CD4-positive, alpha-beta memory T cell (primary cell): Measurements from ENCODE around the gene CTRB2. TPM values are rescaled to one million over a fixed set of nuclear protein-coding genes. Genes with fewer than 3 reads are reported as not detected.
"Not testable (repeated sequence)": the region's sequence is repeated elsewhere in the genome, so short reads cannot be mapped to it uniquely, and the experiment has no call there.

Experiments used
- CTCF ChIA-PET: fragments of 350-600 bp; sonication (Branson Sonifier 250); formaldehyde crosslinking; loops from one replicate; lab custom pipeline; 2021; ENCODE audit warnings: inconsistent platforms; ENCODE audit not compliant: partially characterized antibody; lab: Charles Lee
- POLR2A ChIA-PET: fragments of 350-600 bp; sonication (Branson Sonifier 250); formaldehyde crosslinking; loops from one replicate; lab custom pipeline; 2021; ENCODE audit not compliant: partially characterized antibody; lab: Charles Lee
- DNase-seq, 5 donors: peaks; one replicate each; pipeline versions ENCODE4 v3.0.0 to v3.0.0-alpha.2; 2020 to 2022; ENCODE audit warnings: mixed read lengths in 1 of 5
- H3K27ac ChIP-seq: one replicate; pipeline ENCODE4 v1.7.0; 2013; ENCODE audit warnings: low read depth, low read length
- H3K27me3 ChIP-seq: 2 replicates; pipeline ENCODE4 v1.7.0; 2013; ENCODE audit warnings: mild to moderate bottlenecking, low read length, moderate library complexity; ENCODE audit not compliant: insufficient read depth
- H3K36me3 ChIP-seq: 2 replicates; pipeline ENCODE4 v1.7.0; 2013; ENCODE audit warnings: mild to moderate bottlenecking, low read length, moderate library complexity; ENCODE audit not compliant: insufficient read depth
- H3K4me1 ChIP-seq: 2 replicates; pipeline ENCODE4 v1.7.0; 2013; ENCODE audit warnings: mild to moderate bottlenecking, low read length, moderate library complexity; ENCODE audit not compliant: insufficient read depth
- H3K4me3 ChIP-seq, 2 donors: one replicate each; pipeline ENCODE4 v1.7.0; 2013; ENCODE audit warnings: low read length in 2 of 2, mild to moderate bottlenecking in 1 of 2
- H3K9me3 ChIP-seq, 2 donors: one replicate each; pipeline ENCODE4 v1.7.0; 2013; ENCODE audit warnings: low read length in 2 of 2, control low read depth in 1 of 2; ENCODE audit not compliant: control insufficient read depth in 1 of 2
- H3K27ac Mint-ChIP-seq, 7 donors: one replicate each; pipeline ENCODE4 v1.8.0; 2020 to 2021; ENCODE audit warnings: mixed read lengths in 7 of 7, mild to moderate bottlenecking in 6 of 7, inconsistent platforms in 3 of 7, moderate library complexity in 3 of 7
- H3K27me3 Mint-ChIP-seq, 2 donors: one replicate each; pipeline ENCODE4 v1.8.0; 2020 to 2021; ENCODE audit warnings: mixed read lengths in 2 of 2
- H3K36me3 Mint-ChIP-seq, 2 donors: one replicate each; pipeline ENCODE4 v1.8.0; 2020 to 2021; ENCODE audit warnings: mixed read lengths in 2 of 2, inconsistent platforms in 1 of 2, mild to moderate bottlenecking in 1 of 2
- H3K4me1 Mint-ChIP-seq, 4 donors: one replicate each; pipeline ENCODE4 v1.8.0; 2020 to 2021; ENCODE audit warnings: mixed read lengths in 4 of 4, mild to moderate bottlenecking in 1 of 4
- H3K4me3 Mint-ChIP-seq, 8 donors: one replicate each; pipeline ENCODE4 v1.8.0; 2020 to 2021; ENCODE audit warnings: mixed read lengths in 8 of 8, mild to moderate bottlenecking in 7 of 8, moderate library complexity in 6 of 8, inconsistent platforms in 3 of 8
- H3K9me3 Mint-ChIP-seq, 8 donors: one replicate each; pipeline ENCODE4 v1.8.0; 2020 to 2021; ENCODE audit warnings: mixed read lengths in 8 of 8, mild to moderate bottlenecking in 5 of 8, inconsistent platforms in 3 of 8, moderate library complexity in 1 of 8
- intact Hi-C: fragments of 100-400 bp; cut with micrococcal nuclease; formaldehyde crosslinking; loops from one replicate; pipeline ENCODE4 v1.15.1; 2023
- polyA plus RNA-seq, 2 donors: library from polyadenylated mRNA; unstranded; fragments of 300-500 nt; fragmentation: Illumina TruSeq; gene quantifications; one replicate each; pipeline ENCODE4 v1.2.3, GENCODE V29; 2021
- total RNA-seq, 2 experiments: library from RNA; stranded (reverse); gene quantifications; one replicate each; pipeline ENCODE4 v1.2.3, GENCODE V29; 2021

CTRB2 gene
- total and polyA plus RNA-seq, 4 experiments from 2014 or later, result not detected

DNA sequence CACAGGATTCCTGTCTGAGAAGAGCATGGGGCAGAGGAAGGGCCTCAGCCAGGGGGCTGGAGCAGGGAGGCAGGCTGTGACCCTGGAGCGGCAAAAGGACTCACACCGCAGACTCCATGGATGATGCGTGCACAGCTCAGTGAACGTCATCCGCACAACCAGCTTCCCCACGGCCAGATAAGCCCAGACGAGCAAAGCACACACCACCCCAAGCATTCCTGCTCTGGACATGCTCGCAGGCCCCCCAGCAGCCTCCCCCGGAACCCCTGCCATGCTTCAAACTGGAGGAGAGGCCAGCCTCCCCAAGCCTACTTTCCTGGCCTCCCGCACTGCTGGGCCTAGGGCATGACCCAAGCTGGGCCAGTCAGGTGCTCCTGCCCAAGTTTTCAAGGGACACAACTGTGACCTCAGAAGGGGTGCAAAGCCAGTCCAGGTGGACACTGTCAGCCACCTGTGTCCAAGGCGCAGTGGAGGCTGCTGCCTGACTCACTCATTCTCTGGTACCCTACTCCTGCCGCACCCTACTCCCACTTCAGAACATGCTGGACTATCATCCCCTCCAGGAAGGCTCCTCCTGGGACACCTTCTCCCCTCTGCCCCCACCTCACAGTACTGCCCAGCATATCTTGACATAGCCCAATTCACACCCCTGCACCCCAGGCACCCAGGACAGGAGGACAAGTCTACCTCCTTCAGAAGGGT is 39.7 kb upstream of the CTRB2 start:
- no peaks in the 10 kb centered on the region for H3K36me3 ChIP-seq
- peak overlapping the region in 1 of 7 donors; percentile 62 for H3K27ac Mint-ChIP-seq
- H3K27ac ChIP-seq, result no peak overlapping the region
- peaks cover under 1 to 10% (median 3%) of the 10 kb centered on the region in 4 donors for H3K4me1 Mint-ChIP-seq
- no peak overlapping the region for H3K4me3 ChIP-seq
- H3K27me3 Mint-ChIP-seq, result peaks cover 5 to 6% of the 10 kb centered on the region in 2 donors
- H3K9me3 ChIP-seq, result no peaks in the 10 kb centered on the region
- H3K36me3 Mint-ChIP-seq, result no peaks in the 10 kb centered on the region
- H3K9me3 Mint-ChIP-seq, result no peaks in the 10 kb centered on the region
- CTCF ChIA-PET, result no interaction called here
- H3K4me1 ChIP-seq, result peaks cover 7% of the 10 kb centered on the region
- H3K4me3 Mint-ChIP-seq, result no peak overlapping the region
- intact Hi-C loops, result no loop called here
- peaks cover 12% of the 10 kb centered on the region for H3K27me3 ChIP-seq
- POLR2A ChIA-PET, result no interaction called here
- DNase-seq, result peak in 1 of 5 donors; percentile 25

DNA sequence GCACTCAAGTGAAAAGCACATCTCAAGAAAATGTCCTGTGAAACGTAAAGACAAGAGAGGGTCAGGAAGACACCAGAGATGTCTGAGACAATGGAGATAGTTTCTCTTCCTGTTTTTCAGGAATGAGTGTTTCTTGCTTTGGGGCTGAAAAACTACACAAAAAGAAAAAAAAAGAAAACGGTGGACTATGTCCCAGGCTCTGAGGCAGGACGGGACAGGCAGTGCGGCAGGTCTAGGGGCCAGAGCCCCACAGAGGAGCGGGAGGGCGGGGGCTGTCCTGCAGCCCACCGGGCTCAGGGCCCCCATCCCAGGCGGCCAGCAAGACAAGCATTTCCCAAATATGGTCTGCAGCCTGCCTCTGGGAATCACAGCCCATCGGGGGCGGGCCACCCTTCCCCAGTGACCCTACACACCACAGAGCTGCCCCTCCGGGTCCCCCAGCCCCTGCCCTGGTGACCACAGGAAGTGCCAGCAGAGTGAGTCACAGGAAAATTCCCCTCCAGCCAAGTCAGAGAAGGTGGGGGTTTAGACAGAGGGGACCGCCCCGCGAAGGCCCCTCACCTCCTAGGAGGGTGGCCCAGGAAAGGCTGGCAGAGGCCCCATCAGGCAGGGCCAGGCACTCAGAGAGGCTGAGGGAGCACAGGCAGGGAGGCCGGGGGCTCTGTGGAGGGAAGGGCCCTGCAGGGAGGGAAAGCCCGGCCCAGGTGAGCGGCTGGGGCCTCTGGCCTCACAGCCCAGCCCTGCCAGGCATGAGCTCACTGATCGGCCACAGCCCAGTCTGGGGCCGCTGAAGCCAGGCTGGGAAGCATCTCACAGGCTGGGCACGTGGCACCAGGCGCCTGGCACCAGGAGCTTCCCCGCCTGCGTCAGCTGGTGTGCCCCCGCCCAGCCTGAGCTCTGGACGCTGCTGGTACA is 38.1 kb upstream of the CTRB2 start:
- CTCF ChIA-PET, result interaction anchor here (1.0 kb wide), 1 partner anchor 11 kb away, joined by 3 read pairs; no protein-coding TSS in a partner anchor
- Histone ChIP-seq H3K27me3 (peaks cover 6% of the 10 kb centered on the region), H3K27ac (no peak overlapping the region), H3K9me3 (no peaks in the 10 kb centered on the region), H3K4me3 (no peak overlapping the region), H3K36me3 (no peaks in the 10 kb centered on the region), H3K4me1 (no peaks in the 10 kb centered on the region)
- Mint-ChIP-seq H3K27ac (peak overlapping the region in 1 of 7 donors; percentile 64), H3K4me1 (peaks cover 0 to 5% (median 2%) of the 10 kb centered on the region in 4 donors), H3K4me3 (no peak overlapping the region), H3K27me3 (peaks cover 5% of the 10 kb centered on the region in 2 donors), H3K9me3 (no peaks in the 10 kb centered on the region), H3K36me3 (no peaks in the 10 kb centered on the region)
- POLR2A ChIA-PET, result no interaction called here
- peak in 1 of 5 donors; percentile 25 for DNase-seq
- intact Hi-C loops, result no loop called here

DNA sequence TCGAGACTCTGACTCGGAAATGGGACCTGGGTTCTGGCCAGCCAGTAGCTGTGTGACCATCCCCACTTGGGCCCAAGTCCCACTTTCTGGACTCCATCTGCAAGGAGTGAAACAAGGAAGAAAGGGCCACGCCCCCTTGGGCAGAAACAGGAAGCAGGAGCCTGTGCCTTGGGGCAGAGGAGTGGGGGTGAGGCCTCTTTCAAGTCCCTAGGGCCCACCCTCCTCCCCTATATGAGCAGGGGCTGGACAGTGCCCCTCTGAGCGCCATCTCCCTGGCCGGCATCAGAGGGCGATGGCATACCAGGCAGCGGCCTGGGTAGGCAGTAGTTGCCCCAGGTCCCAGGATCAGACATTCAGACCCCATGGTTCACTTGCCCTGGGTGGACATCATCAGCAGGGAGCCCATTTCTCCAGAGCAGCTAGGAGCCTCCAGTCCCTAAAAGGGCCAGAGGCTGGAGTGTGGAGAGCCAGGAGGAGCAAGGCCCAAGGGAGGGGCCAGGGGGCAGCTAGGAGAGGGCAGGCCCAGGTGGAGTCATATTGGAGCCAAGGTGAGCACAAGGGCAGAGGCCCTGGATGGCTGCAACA is 37.4 kb upstream of the CTRB2 start:
- Histone ChIP-seq H3K27ac (no peak overlapping the region), H3K27me3 (no peaks in the 10 kb centered on the region), H3K4me1 (no peaks in the 10 kb centered on the region), H3K9me3 (no peaks in the 10 kb centered on the region), H3K4me3 (no peak overlapping the region), H3K36me3 (no peaks in the 10 kb centered on the region)
- POLR2A ChIA-PET, result no interaction called here
- Mint-ChIP-seq H3K9me3 (no peaks in the 10 kb centered on the region), H3K27ac (no peak overlapping the region), H3K4me1 (peaks cover 0 to 5% (median under 1%) of the 10 kb centered on the region in 4 donors), H3K36me3 (no peaks in the 10 kb centered on the region), H3K27me3 (peaks cover 2 to 3% of the 10 kb centered on the region in 2 donors), H3K4me3 (no peak overlapping the region)
- CTCF ChIA-PET, result interaction anchor here (1.0 kb wide), 1 partner anchor 11 kb away, joined by 3 read pairs; no protein-coding TSS in a partner anchor
- DNase-seq, result peak in 1 of 5 donors; percentile 31
- intact Hi-C loops, result no loop called here

DNA sequence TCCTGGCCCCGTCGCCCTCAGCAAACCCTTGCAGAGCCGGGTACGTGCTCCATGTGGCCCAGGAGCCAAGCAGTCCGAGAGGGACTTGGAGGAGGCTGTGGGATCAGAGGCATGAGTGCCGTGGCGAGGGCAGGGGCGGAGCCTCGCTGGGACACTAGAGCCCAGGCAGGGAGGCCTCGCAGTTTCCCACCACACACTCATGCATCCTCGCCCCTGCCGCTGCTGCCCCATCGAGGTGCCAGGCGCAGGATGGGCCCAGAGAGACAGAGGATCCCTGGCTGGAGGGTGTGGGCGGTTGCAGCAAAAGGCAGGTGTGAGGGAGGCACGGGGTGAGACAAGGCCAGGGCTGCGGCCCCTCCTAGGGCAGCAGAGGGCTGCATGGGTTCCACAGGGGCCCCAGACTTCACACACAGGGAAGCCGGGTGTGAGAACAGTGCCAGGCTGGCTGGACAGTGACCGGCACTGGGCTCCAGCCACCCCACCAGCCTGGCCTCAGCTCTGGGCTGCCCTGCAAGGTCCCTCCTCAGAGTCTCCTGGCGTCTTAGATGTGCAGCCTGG is 36.8 kb upstream of the CTRB2 start:
- no peaks in the 10 kb centered on the region for H3K27me3 ChIP-seq
- no peaks in the 10 kb centered on the region for H3K4me1 ChIP-seq
- H3K9me3 ChIP-seq, result no peaks in the 10 kb centered on the region
- no peak overlapping the region for H3K4me3 ChIP-seq
- Mint-ChIP-seq H3K27me3 (peaks cover 2 to 3% of the 10 kb centered on the region in 2 donors), H3K9me3 (no peaks in the 10 kb centered on the region), H3K36me3 (no peaks in the 10 kb centered on the region), H3K27ac (peak overlapping the region in 1 of 7 donors; percentile 65), H3K4me1 (peaks cover 0 to 5% (median under 1%) of the 10 kb centered on the region in 4 donors), H3K4me3 (no peak overlapping the region)
- H3K36me3 ChIP-seq, result no peaks in the 10 kb centered on the region
- peak in 1 of 5 donors; percentile 11 for DNase-seq
- intact Hi-C loops, result no loop called here
- no peak overlapping the region for H3K27ac ChIP-seq
- POLR2A ChIA-PET, result no interaction called here
- CTCF ChIA-PET, result interaction anchor here (1.0 kb wide), 1 partner anchor 10 kb away, joined by 3 read pairs; no protein-coding TSS in a partner anchor

DNA sequence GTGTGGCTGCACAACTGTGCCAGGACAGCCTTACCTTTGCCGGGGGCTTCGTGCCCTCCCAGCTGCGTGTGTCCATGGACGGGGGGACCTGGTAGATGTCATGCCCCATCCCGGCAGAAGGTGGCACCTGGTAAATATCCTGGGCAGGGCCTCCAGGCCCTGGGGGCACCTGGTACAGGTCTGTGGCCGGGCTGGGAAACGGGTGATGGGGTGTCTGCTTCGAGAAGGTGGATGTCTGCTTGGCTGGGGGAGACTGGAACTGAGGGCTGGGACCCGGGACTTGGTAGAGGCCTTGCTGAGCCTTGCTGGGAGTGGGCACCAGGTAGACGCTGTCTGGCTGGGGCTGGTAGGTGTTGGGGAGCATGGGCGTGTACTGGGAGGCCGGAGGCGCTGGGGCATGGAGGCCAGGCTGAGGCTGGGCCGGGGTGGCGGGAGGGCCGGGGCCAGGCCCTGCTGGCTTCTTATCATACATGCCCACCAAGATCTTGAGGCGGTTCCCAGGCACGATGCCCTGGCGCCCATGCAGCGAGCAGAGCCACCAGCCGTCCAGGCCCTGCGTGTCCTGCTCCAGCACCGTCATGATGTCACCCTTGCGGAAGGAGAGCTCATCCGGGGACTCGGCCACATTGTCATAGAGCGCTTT is 35.6 kb upstream of the CTRB2 start:
- DNase-seq, CTCF ChIA-PET, H3K4me3 Mint-ChIP-seq, H3K9me3 ChIP-seq, H3K9me3 Mint-ChIP-seq, H3K27ac Mint-ChIP-seq, H3K4me3 ChIP-seq, H3K27me3 ChIP-seq, H3K36me3 Mint-ChIP-seq, H3K4me1 ChIP-seq, H3K4me1 Mint-ChIP-seq, H3K27ac ChIP-seq, intact Hi-C loops, POLR2A ChIA-PET, H3K36me3 ChIP-seq, H3K27me3 Mint-ChIP-seq: not testable (repeated sequence)

DNA sequence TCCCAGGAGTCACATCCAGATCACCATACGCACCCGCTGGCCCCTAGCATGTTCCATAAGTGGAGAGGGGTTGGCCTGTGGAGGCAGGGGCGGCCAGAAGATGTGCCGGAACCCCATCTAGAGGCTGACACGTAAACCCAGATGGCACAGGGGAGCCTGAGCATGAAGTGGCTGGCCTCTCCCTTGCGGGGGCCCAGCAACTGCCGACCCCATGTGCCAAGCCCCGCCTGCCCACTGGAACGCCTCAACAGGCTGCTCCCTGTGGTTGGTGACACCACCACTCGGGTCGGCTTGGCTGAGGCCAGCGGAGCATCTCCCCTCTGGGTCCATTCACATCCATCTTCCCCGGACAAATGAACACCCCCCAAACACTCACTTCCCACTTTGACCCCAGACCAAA is 35.0 kb upstream of the CTRB2 start:
- H3K4me1 Mint-ChIP-seq, result peaks cover 0 to 1% (median 0%) of the 10 kb centered on the region in 4 donors
- Histone ChIP-seq H3K36me3 (no peaks in the 10 kb centered on the region), H3K4me1 (no peaks in the 10 kb centered on the region), H3K27me3 (no peaks in the 10 kb centered on the region), H3K4me3 (no peak overlapping the region), H3K27ac (no peak overlapping the region), H3K9me3 (no peaks in the 10 kb centered on the region)
- no peak overlapping the region for H3K4me3 Mint-ChIP-seq
- no peaks in the 10 kb centered on the region for H3K9me3 Mint-ChIP-seq
- no peaks in the 10 kb centered on the region for H3K27me3 Mint-ChIP-seq
- ChIA-PET POLR2A (no interaction called here), CTCF (no interaction called here)
- intact Hi-C loops, result no loop called here
- no peak for DNase-seq
- H3K27ac Mint-ChIP-seq, result no peak overlapping the region
- no peaks in the 10 kb centered on the region for H3K36me3 Mint-ChIP-seq
